Activated CD4-positive, alpha-beta T cell treated with anti-CD3 and anti-CD28 coated beads, Interleukin-10, Interleukin-2, amounts not matched to agents 100 ng/mL and 50 ng/mL, durations not matched to agents 16 hours and 8 hours (primary cell): Measurements from ENCODE around the gene TIMP2.

Experiments used
- DNase-seq: peaks from one replicate; pipeline ENCODE4 v3.0.0-alpha.2; 2020

Gene TIMP2

DNA sequence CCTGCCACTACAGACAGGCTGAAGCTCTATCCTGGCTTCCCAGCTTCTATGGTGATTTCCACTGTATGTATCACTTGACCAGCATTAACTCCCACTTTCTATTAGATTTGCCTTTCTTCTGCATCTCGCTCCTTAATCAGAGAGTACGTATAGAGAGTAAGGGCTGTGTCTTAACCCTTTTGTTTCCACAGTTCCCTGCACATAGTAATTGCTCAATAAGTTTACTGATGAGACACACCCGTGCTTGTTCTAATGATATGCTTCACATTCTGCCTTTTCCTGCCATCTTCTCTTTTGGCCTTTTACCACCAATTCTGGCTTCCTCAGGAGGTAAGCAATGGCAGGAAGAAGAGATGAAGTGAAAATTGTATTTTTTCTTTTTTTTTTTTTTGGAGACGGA lies 64.0 kb downstream of the TIMP2 start:
- no peak for DNase-seq

DNA sequence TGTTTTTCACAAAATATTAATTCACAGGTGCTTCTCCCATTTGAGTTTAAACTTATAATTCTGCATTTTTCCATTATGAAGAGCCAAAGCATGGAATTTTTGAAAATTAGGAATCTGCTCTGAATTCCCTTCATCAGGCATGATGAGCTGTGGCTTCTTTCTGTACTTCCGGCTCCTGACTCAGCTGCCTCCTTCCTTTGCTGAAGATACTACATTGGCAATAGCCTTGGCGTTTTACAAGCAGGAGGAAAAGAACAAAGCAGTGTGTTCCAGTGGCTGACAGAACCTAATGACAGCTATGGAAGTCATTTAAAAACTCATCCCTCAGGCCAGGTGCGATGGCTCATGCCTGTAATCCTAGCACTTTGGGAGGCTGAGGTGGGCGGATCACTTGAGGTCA lies 66.1 kb downstream of the TIMP2 start:
- no peak for DNase-seq

DNA sequence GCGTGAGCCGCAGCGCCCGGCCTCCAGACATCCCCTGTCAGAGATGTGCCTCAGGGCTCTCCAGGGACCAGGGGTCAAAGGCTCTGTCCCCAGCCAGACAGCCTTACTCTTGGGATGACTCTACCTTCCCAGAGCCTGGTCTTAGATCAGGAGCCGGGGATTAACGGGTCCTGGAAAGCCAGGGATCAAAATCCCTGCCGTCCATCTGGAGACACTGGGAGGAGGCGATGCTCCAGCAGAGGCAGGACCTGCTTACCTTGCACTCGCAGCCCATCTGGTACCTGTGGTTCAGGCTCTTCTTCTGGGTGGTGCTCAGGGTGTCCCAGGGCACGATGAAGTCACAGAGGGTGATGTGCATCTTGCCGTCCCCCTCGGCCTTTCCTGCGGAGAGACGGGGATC lies 67.9 kb downstream of the TIMP2 start:
- no peak for DNase-seq

DNA sequence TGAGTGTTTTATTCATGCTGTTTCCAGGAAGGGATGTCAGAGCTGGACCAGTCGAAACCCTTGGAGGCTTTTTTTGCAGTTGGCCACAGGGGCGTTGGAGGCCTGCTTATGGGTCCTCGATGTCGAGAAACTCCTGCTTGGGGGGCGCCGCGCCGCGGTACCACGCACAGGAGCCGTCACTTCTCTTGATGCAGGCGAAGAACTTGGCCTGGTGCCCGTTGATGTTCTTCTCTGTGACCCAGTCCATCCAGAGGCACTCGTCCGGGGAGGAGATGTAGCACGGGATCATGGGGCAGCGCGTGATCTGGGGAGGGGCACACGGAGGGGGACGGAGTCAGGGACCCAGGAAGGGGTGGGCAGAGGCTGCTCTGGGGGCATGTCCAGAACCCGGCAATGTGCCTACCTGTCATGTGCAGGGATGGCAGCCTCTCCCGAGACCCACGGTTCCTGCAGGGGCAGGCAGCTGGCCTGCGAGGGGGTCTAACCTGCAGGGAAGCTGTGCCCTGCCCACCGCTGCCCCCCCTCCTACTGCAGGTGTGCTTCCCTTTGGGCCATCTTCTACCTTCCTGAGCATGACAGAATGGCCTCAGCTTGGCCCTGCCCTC lies 69.5 kb downstream of the TIMP2 start:
- no peak for DNase-seq

DNA sequence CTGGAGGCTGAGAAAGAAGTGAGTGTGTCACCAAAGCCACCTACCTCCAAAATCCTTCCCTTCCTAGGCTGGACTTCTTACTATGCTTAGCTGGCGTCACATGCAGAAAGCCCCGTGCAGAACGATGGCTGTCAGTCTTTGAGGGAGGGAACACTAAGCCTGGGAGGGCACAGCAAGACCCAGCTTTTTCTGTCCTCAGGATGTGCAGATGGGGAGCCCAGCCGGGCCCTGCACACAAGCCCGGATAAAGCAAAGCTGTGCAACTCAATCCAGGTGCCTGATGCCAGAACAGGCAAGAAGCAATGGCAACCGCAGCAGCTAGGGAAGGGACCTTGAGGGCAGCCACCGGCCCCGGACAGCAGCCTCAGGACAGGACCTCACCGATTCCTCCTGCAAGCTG lies 70.7 kb downstream of the TIMP2 start:
- no peak for DNase-seq

DNA sequence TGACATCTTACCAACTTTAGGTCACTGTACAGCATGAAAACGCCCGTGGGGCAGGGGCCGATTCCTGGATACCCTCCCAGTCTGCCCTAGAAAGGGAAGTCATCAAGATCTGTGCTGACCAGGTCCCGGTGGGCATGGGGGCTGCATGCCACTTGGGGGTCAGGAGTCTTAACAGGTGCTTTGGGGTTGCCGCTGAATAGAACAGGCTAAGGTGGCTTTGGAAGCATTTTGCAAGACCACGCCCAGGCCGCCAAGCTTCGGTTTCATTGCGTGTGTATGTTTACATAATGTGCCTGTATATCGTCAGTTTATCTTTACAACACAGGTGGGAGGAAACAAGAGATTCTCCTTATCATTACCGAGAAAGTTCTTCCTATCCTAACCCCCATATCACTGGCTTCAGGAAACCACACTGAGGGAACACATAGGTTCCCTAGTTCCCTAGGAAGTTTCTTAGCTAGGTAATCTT lies 71.2 kb downstream of the TIMP2 start:
- no peak for DNase-seq

DNA sequence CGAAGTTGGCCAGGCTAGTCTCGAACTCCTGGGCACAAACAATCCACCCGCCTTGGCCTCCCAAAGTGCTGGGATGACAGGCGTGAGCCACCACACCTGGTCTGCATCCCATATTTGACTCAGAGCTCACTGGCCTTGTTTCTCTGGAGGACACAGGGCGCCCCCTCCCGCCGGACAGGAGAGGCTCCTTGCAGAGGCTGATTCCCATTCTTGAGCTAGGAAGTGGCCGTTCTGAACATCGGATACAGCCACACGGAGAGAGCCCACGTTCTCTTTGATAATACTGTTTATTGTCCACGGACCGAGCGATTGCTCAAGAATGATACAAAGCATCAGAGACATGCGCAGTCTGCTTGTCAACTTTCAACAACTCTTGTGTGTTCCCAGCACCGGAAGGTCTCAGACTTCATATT lies 72.5 kb downstream of the TIMP2 start:
- no peak for DNase-seq

DNA sequence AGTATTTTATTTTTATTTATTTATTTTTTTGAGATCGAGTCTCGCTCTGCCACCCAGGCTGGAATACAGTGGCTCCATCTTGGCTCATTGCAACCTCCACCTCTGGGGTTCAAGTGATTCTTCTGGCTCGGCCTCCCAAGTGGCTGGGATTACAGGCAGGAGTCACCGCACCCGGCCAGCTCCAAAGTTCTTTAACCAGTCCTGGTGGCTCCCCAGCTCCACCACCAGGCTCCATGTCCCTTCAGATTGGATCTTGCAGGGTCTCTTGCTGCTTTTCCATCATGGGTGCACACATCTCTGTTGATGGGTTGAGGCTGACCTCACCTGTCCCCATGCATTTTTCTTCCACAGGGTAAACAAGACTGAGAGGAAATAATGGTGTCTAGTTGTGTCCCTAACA lies 76.2 kb downstream of the TIMP2 start:
- no peak for DNase-seq

DNA sequence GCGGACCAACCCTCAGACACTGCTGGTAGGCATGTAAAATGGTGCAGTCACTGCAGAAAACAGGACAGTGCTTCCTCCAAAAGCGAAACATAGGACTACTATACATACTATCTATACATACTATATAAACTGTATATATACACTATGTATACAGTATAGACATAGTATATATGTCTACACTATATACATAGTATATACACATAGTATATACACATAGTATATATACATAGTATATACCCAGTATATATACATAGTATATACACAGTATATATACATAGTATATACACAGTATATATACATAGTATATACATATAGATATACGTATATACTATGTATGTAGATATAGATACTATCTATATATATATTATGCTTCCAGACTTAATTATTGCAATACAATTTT lies 78.1 kb downstream of the TIMP2 start:
- DNase-seq, result no peak

DNA sequence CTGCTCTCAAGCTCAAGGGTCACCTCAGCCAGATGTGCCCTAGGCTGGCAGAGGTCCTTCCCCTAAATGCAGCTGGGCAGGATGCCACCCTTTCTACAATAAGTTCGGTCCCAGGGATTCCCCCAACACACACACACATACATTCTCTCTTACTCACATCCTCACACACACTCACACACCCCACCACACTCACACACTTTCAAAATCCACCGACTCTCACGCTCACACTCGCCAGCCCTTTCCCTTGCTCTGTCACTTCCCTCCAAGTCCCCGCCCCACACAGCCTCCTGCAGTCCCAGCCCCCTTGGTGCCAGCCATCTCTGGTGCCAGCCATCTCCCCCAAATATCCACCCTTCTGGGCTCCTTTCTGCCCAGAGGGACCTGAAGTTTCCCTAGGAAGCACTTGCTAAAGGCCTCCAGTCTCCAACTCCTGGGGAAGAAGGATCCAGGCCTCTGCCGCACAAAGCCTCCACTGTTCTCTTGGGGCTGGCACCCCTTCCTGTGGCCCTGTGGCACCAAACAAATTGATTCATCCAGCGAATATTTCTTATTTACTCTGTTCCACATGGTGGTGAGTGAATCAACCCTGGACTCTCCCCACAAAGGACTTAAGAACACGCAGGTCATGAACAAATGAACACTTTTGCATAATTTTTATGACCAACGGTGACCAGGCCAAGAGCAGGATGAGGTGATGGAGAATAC lies 80.7 kb downstream of the TIMP2 start:
- peak; percentile 24 for DNase-seq

DNA sequence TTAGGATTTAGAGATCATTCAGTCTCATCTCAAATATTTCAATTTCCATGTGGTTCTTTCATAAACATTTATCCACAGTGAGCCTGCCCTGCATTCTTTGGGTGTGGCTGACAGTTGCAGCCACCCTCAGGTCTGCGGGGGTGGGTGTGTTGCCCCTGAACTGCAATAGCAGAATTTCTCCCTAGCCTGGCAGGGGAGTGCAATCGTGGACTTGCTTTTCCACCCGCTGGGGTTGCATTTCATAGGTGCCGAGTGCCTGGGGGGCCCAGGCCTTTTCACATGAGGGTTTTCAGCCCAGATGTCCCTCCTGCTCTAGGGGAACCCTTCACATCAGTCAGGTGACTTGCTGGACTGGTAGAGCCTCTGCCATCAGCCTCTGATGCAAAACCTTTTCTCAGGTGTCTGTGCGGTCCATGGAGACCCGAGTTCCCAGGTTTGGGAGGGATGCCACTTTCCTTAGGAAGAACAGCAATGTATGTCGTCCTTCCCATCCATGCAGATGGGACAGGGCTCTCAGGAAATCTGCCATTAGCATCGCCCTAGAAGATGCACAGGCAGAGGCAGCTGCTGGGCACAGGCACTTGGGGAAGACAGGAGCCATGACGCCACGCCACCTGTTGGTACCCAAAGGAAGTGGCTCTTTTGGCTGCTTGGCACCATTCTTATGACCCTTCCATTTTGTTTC lies 82.2 kb downstream of the TIMP2 start:
- peak; percentile 70 for DNase-seq

DNA sequence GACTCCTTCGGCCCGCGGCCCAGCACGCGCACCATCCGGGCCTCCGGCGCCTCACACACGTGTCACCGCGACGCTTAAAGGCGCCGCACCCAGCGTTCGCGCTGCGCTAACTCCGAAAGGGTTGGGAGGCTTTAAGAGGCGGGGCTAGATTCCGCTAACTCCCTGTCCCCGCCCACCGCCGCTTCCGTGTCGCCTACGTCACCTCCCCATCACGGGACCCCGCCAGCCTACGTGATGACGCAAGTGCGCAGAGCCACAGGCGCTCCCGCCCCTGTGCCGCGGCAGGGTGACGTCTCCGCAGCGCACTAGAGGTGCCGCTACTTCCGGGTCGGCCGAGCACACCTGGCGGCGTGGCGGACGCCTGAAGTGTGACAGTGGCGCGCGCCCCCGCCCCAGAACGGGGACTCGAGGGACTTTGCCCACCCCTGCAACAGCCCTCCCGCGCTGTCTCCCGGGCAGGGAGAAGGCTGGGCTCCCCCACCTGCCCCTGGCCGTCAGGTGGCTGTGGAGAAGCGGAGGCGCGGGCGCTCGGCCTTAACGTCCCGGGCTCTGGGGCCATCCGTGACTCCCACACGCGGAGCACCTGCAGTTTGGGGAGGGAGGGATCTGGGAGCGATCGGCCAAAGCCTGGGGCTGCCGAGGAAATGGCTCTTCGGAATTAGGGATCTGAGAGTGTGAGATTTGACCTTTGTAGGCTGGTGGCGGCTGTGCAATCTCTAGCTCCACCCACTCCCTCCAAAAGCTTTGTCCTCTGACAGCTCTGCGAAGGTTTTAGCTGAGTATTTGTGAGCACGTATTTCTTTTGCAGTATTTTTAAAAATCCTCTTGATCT lies 84.2 kb downstream of the TIMP2 start, which contains the start of gene USP36:
TSS of gene USP36 (minus strand) at position 35 of the 832 bp plus-strand sequence. CDS start 4,451 bp downstream, outside the sequence.
- peak; percentile 100 for DNase-seq

DNA sequence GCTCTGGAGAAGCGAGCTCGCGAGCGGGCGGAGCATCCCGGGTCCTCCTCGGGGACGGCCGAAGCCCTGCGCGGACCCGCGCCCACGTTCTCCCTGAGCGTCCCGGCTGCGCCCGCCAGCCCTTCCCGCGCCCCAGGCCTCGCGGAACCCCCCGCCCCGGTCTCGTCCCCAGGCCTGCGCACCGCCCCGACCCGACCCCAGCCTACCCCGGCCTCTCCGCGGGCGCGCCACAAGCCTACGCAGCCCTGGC lies 84.7 kb downstream of the TIMP2 start:
- no peak for DNase-seq

DNA sequence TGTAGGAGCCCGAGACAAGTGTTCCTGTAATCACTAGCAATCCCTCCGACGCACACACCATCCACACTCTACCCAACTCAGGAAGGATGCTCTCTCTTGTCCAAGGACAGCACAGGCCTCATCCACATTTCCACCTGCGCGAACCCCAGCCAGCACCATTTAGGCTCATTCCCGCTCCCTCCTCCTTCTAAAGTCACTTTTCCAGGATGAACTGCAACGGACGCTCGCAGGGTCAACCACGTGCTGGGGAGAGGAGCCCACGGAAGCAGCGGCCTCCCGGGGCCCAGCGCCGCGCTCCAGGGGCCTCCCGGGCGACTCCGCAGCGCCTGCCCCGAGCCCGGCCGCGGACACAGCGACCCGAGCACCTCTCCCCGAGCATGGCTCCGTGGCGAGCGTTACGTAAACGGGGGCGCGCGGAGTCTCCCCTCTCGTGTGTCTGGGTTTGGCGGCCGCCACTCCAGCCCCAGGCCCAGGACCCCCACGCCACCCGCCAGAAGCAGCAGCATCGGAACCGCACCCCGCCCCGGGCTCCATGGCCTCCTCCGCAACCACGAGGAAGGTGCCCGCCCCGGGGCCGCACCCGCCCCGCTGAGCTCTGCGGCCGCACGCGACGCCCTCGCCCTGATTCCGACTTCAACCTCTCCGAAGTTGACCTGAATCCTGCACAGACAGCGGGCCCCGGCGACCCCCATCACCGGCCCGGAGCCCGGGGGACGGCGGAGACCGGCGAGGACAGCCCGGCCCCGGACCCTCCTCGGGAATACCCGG lies 85.2 kb downstream of the TIMP2 start:
- DNase-seq, result peak; percentile 39

DNA sequence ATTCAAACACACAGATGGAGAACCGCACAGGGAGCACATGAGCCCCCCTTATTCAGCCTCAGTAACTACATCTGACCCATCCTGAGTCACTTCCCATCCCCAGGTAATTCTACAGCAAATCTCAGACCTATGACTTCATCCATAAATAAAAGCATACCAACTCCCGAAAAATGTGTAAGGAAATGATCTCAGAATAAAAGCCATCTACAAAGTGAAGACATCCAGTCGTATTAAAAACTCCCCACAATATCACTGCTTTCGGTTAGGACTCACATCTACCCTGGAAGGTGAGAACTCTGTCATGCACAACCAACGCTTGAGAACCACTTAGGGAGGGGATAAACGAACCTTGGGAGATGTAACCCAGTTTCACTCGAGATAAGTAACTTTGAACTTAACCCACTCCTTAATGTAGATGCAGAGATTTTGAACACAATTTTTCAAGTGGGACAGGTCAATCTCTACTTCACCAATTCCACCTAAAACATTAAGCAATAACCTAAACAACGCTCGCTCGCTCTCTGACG lies 85.9 kb downstream of the TIMP2 start:
- DNase-seq, result peak; percentile 39

DNA sequence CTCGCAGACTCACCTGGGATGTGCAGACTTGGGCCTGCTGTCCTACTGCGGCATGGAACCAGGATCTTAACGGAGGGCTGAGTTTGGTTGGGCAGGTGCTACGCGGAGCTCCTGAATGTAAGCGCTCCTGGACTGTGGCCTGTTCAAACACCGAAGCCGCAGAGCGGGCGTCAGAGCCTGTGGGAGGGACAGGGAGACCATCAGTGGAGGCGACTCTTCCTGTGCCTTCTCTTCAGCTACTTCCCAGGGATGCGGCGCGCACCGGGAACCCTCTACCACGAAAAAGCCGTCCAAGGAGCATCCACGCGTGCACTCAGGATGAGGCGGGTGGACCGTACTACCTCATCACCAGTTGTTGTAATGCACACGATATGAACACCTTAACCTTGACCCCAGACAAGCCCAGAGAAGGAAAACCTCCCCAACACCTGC lies 86.6 kb downstream of the TIMP2 start:
- no peak for DNase-seq

DNA sequence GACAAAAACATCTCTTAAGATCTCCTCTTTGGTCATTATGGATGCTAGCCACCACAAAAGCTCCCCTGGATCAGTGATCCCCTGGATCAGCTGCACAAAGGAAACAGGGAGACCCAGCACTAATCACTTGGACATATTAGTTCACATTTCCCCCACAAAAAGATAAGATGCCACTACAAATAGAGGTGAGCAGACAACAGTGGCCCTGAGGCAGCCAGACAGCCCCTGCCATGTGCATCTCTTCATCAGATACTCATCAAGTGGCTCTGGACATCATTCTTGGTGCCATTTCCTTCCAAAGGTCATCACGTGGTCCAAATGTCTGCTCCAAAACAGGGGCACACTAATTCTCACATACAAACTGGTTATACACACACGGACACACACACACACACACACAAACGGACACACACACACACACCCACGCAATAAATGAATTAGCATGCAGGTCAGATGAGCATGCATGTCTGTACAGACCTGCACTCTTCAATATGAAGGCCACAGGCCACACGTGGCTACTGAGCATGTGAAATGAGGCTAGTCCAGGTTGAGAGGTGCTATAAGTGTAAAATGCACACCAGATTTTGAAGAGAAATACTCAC lies 88.7 kb downstream of the TIMP2 start:
- no peak for DNase-seq

DNA sequence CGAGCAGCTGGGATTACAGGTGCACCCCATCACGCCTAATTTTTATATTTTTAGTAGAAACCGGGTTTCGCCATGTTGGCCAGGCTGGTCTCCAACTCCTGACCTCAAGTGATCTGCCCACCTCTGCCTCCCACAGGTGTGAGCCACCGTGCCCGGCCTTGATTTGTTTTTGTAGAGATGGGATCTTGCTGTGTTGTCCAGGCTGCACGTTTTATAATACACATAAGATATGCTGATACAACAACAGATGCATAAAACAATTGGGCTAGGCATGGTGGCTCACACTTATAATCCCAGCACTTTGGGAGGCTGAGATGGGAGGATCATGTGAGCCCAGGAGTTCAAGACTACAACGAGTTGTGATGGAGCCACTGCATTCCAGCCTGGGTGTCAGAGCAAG lies 90.6 kb downstream of the TIMP2 start:
- DNase-seq, result no peak

DNA sequence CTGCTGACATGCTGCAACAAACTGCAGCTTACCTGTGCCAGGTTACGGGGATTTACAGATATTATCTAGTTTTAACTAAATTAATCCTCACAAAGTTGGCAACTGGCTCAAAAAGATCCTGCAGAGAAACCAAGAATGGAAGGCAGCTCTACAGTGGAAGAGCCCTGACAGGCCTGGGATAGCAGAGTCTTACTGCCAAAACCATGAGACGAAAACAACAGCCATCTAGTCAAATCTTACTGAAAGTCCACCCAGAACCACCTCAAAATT lies 92.7 kb downstream of the TIMP2 start:
- DNase-seq, result no peak

DNA sequence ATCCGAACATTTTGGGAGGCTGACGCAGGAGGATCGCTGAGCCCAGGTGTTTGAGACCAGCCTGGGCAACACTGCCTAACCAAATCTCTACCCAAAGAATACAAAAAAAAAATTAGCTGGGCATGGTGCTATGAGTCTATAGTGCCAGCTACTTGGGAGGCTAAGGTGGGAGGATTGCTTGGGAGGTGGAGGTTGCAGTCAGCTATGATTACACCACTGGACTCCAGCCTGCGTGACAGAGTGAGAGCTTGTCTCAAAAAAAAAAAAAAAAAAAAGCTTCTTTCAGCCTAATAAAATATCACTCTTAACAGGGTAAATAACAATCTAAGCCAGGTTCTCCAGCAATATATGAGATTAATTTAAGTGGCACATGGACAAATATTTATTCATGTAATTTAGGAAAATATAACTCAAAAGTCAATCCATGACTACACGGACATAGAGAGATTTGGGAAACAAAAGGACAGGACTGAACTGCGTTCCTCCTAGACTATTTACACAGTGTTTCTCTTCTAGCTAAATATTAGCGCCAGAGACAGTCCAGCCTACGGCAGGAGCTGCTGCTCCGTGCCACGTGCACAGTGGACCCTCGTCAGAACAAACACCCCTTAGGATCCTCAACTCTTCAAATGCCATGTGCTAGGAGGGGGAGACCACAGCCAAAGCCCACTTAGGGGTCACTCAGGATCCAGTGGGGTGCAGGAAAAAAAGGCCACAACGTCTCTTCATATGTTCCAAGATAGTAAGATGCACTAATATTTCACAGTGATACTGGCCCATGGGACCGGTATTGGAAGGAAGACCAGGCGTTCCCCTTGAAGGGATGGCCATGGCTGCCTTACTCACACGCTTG lies 93.3 kb downstream of the TIMP2 start:
- no peak for DNase-seq

DNA sequence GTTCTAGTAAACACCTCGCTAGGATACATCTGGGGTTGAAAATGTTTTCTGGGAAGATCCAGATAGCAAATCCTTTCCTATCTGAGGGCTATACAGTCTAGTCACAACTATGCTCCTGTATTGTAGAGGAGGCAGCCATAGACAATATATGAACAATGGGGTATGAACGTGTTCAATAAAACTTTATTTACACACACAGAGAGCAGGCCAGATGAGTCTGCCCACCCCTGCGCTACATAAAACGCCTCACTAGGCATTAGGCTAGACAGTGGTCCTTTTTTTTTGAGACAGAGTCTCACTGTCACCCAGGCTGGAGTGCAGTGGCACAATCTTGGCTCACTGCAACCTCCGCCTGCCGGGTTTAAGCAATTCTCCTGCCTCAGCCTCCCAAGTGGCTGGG lies 95.7 kb downstream of the TIMP2 start:
- no peak for DNase-seq
